Psoas muscle (tissue), 8 donors: ENCODE data around the gene SMG6. TPM values are rescaled to one million over a fixed set of nuclear protein-coding genes. Genes with fewer than 3 reads are reported as not detected.

Source experiments
- ATAC-seq, 4 donors: fragments of 200-7000 bp; cut with Tn5 transposase; one replicate each; pipeline ENCODE4 v1.9.1; 2020; ENCODE audit warnings: moderate library complexity in 3 of 4, mild to moderate bottlenecking in 2 of 4
- DNase-seq, 2 donors: peaks; one replicate each; pipeline ENCODE4 v3.0.0-alpha.2; 2020
- H3K27ac ChIP-seq: fragments of 200-600 bp; one replicate; pipeline ENCODE4 v1.8.0; 2022
- H3K27me3 ChIP-seq, 3 donors: fragments of 200-600 bp in 1 of 3; one replicate each; pipeline versions ENCODE4 v1.6.1 to v1.8.0; 2013 to 2022; ENCODE audit warnings: low read length in 2 of 3, mild to moderate bottlenecking in 2 of 3, moderate library complexity in 1 of 3; ENCODE audit not compliant: insufficient read depth in 3 of 3
- H3K36me3 ChIP-seq, 2 donors: fragments of 200-600 bp in 1 of 2; one replicate each; pipeline versions ENCODE4 v1.6.1 to v1.8.0; 2013 to 2022; ENCODE audit warnings: low read depth in 1 of 2, mild to moderate bottlenecking in 1 of 2, moderate library complexity in 1 of 2; ENCODE audit not compliant: insufficient read depth in 1 of 2
- H3K4me1 ChIP-seq: fragments of 200-600 bp; one replicate; pipeline ENCODE4 v1.8.0; 2022
- H3K4me3 ChIP-seq: fragments of 200-600 bp; one replicate; pipeline ENCODE4 v1.8.0; 2022; ENCODE audit warnings: mild to moderate bottlenecking
- H3K9me3 ChIP-seq: fragments of 200-600 bp; one replicate; pipeline ENCODE4 v1.8.0; 2022
- WGBS, 3 donors: extraction: QIAGEN DNeasy Blood & Tissue Kit; methylation state at CpG; one replicate each; pipeline versions ENCODE4 v1.1.6 to v1.1.7; 2013; 5-methylcytosine and 5-hydroxymethylcytosine counted together
- intact Hi-C, 2 donors: fragments of 100-400 bp; cut with DNase I; formaldehyde crosslinking; loops; one replicate each; pipeline versions ENCODE4 v1.11.0 to v1.14.2; 2022
- polyA plus RNA-seq, 3 donors: library from polyadenylated mRNA; stranded (reverse); fragments of 200-250 nt; gene quantifications; one replicate each; pipeline ENCODE4 v1.2.3, GENCODE V29; 2013
- total RNA-seq, 4 donors: library from RNA; stranded (reverse); fragmentation: NEBNext Ultra II Directional in 2 of 4; extraction: Animal tissue kit (Norgen Biotek cat#: 25700) in 2 of 4; gene quantifications; one replicate each; pipeline versions ENCODE4 v1.2.1 to v1.2.4, GENCODE V29; 2021 to 2023
- TF ChIP-seq, protein P1 (sequence below): fragments of 200-600 bp; IDR thresholded peaks from one replicate; pipeline ENCODE4 v1.8.0; 2022; ENCODE audit warnings: antibody characterized with exemption
- donor health status: healthy with polysubstance abuse.
- donor health status: DM: no; HTN: no; CAD: no; lungs with moderate emphysema.
- donor health status: Bipolar disorder and iron deficiency.
- donor health status: healthy.
- donor health status: DM: yes; HTN: yes; CAD: no.
- donor health status: DM: no; HTN: no; CAD: no.
- donor health status: DM: no; HTN: no; CAD: no.
- donor health status: DM: yes; HTN: yes; CAD: no.

SMG6 gene
- total and polyA plus RNA-seq, 7 donors, result 9.4 to 24.1 (median 16.3) TPM

- intact Hi-C loops, result no loop called here
- WGBS, 3 donors, result 63 to 72% (median 70%) methylated on average over 20 to 21 of the region's 21 CpGs
- H3K36me3 ChIP-seq, result peaks cover 0 to 48% of the 10 kb centered on the region in 2 donors
These were observed 242.7 kb downstream of the SMG6 start for GRCh38 chr17:2060681-2061440.

DNA sequence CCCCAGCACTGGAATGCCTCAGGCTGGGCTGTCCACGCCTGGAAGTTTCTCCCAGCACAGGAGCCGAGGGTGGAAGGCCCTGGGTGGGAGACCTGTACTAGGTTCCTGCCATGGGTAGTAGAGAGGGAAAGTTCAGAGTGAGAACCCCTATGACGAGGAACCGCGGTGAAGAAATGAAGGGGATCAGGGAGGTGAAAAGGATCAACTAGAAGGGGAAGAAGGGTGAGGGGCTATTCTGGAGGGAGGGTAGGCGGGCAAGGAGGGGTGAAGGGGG is 243.3 kb downstream of the SMG6 start:
- ATAC-seq (no peak), DNase-seq (no peak)
- Histone ChIP-seq H3K4me1 (no peaks in the 10 kb centered on the region), H3K4me3 (peak overlapping the region; percentile 74), H3K36me3 (peaks cover 0 to 47% of the 10 kb centered on the region in 2 donors), H3K9me3 (no peaks in the 10 kb centered on the region), H3K27ac (peak overlapping the region; percentile 62), H3K27me3 (peaks cover 0 to 2% (median 0%) of the 10 kb centered on the region in 3 donors)
- WGBS, 3 donors, result 57 to 79% (median 72%) methylated on average over 6 of the region's 6 CpGs
- intact Hi-C loops, result no loop called here
- TF ChIP-seq, protein P1, sequence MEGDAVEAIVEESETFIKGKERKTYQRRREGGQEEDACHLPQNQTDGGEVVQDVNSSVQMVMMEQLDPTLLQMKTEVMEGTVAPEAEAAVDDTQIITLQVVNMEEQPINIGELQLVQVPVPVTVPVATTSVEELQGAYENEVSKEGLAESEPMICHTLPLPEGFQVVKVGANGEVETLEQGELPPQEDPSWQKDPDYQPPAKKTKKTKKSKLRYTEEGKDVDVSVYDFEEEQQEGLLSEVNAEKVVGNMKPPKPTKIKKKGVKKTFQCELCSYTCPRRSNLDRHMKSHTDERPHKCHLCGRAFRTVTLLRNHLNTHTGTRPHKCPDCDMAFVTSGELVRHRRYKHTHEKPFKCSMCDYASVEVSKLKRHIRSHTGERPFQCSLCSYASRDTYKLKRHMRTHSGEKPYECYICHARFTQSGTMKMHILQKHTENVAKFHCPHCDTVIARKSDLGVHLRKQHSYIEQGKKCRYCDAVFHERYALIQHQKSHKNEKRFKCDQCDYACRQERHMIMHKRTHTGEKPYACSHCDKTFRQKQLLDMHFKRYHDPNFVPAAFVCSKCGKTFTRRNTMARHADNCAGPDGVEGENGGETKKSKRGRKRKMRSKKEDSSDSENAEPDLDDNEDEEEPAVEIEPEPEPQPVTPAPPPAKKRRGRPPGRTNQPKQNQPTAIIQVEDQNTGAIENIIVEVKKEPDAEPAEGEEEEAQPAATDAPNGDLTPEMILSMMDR, result no peak

More at GRCh38 chr17:2060681-2061440, 242.7 kb downstream of the SMG6 start:
- H3K4me3 ChIP-seq, result peak overlapping the region; percentile 18
- peak overlapping the region; percentile 62 for H3K27ac ChIP-seq
- H3K9me3 ChIP-seq, result no peaks in the 10 kb centered on the region
- TF ChIP-seq, protein P1, result no peak
- no peaks in the 10 kb centered on the region for H3K27me3 ChIP-seq
- no peaks in the 10 kb centered on the region for H3K4me1 ChIP-seq
- DNase-seq (peak; percentile 43 to 72), ATAC-seq (peak in 1 of 4 donors; percentile 14)

GRCh38 chr17:2059547-2060384 is 243.8 kb downstream of the SMG6 start:
- H3K36me3 ChIP-seq, result peaks cover 0 to 41% of the 10 kb centered on the region in 2 donors
- 69 to 74% (median 69%) methylated on average over 21 of the region's 21 CpGs for WGBS, 3 donors
- intact Hi-C loops, result no loop called here
- peak overlapping the region; percentile 62 for H3K27ac ChIP-seq
- TF ChIP-seq, protein P1, result no peak
- H3K4me1 ChIP-seq, result no peaks in the 10 kb centered on the region
- ATAC-seq (no peak), DNase-seq (no peak)
- H3K4me3 ChIP-seq, result peak overlapping the region; percentile 74
- H3K9me3 ChIP-seq, result no peaks in the 10 kb centered on the region
- H3K27me3 ChIP-seq, result peaks cover 0 to 2% (median 0%) of the 10 kb centered on the region in 3 donors

DNA sequence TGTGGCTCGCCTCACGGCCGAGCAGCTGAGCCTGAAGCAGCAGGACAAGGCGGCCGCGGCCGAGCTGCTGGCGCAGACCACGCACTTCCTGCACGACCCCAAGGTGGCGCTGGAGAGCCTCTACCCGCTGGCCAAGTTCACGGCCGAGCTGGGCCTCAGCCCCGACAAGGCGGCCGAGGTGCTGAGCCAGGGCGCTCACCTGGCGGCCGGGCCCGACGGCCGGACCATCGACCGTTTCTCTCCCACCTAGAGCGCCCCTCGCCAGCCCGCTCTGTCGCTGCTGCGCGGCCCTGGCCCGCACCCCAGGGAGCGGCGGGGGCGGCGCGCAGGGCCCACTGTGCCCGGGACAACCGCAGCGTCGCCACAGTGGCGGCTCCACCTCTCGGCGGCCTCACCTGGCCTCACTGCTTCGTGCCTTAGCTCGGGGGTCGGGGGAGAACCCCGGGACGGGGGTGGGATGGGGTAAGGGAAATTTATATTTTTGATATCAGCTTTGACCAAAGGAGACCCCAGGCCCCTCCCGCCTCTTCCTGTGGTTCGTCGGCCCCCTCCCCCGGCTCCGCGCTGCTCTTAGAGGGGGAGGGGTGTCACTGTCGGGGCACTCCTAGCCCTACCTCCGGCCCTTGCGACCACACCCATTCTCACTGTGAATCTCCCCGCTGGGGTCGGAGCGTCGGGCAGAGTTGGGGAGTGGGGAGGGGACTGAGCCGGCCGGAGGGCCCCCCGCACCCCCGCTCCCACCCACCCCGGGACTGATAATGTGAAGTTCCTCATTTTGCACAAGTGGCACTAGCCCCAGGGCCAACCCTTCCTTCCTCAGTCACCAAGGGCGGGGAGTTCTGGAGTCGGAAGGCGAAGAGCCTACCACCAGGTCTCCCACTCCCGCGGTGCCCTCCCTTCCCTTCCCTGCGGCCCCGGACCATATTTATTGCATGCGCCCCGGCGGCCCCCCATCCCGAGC is 244.7 kb downstream of the SMG6 start:
- peak overlapping the region; percentile 62 for H3K27ac ChIP-seq
- H3K27me3 ChIP-seq, result peaks cover 0 to 2% (median 2%) of the 10 kb centered on the region in 3 donors
- intact Hi-C loops, result no loop called here
- no peaks in the 10 kb centered on the region for H3K9me3 ChIP-seq
- H3K4me1 ChIP-seq, result peaks cover under 1% of the 10 kb centered on the region
- ATAC-seq (peak in 2 of 4 donors; percentile 8 to 10), DNase-seq (peak; percentile 78 to 86)
- 44 to 52% (median 47%) methylated on average over 68 to 78 of the region's 78 CpGs for WGBS, 3 donors
- H3K36me3 ChIP-seq, result peaks cover 0 to 33% of the 10 kb centered on the region in 2 donors
- TF ChIP-seq, protein P1, result peak; percentile 49
- peak overlapping the region; percentile 74 for H3K4me3 ChIP-seq
